Activated T-helper 1 cell treated with anti-CD3 and anti-CD28 coated beads, Interleukin-12 subunit alpha, Interleukin-12 subunit beta, Interleukin-2, Interleukin-4 antibody, amounts not matched to agents 30 ng/mL and 10 ng/mL and 1 ng/mL, durations not matched to agents 14 hours and 24 hours and 36 hours (primary cell): ENCODE results near the gene MCU. TPM values are rescaled to one million over a fixed set of nuclear protein-coding genes. Genes with fewer than 3 reads are reported as not detected.
"Not testable (repeated sequence)": the region's sequence is repeated elsewhere in the genome, so short reads cannot be mapped to it uniquely, and the experiment has no call there.

Source experiments
- DNase-seq: peaks from one replicate; pipeline ENCODE4 v3.0.0; 2021; ENCODE audit warnings: low spot score
- H3K27ac Mint-ChIP-seq: one replicate; pipeline ENCODE4 v1.8.0; 2021; ENCODE audit warnings: mild to moderate bottlenecking, mixed read lengths
- H3K27me3 Mint-ChIP-seq: one replicate; pipeline ENCODE4 v1.8.0; 2022; ENCODE audit warnings: mild to moderate bottlenecking, moderate library complexity, mixed read lengths; ENCODE audit not compliant: insufficient read depth
- H3K36me3 Mint-ChIP-seq: one replicate; pipeline ENCODE4 v1.8.0; 2021; ENCODE audit warnings: low read depth, mixed read lengths
- H3K4me1 Mint-ChIP-seq: one replicate; pipeline ENCODE4 v1.8.0; 2021; ENCODE audit warnings: low read depth, mixed read lengths
- H3K4me3 Mint-ChIP-seq: one replicate; pipeline ENCODE4 v1.8.0; 2021; ENCODE audit warnings: mild to moderate bottlenecking, moderate library complexity, mixed read lengths
- H3K9me3 Mint-ChIP-seq: one replicate; pipeline ENCODE4 v1.8.0; 2021; ENCODE audit warnings: mixed read lengths
- intact Hi-C: fragments of 100-400 bp; cut with micrococcal nuclease; formaldehyde crosslinking; loops from one replicate; pipeline ENCODE4 v1.15.1; 2024
- total RNA-seq: library from RNA; stranded (reverse); gene quantifications from 2 replicates; pipeline ENCODE4 v1.2.3, GENCODE V29; 2022

The MCU gene
- total RNA-seq, 1 donor from 2014 or later = 17.5 TPM

GRCh38 chr10:72762042-72762441 is 70.1 kb downstream of the MCU start:
- H3K4me1 Mint-ChIP-seq = no peaks in the 10 kb centered on the region
- intact Hi-C loops = no loop called here
- no peak overlapping the region for H3K27ac Mint-ChIP-seq
- H3K36me3 Mint-ChIP-seq = peaks cover 6% of the 10 kb centered on the region
- H3K27me3 Mint-ChIP-seq = no peaks in the 10 kb centered on the region
- no peak for DNase-seq
- peaks cover 4% of the 10 kb centered on the region for H3K9me3 Mint-ChIP-seq
- no peak overlapping the region for H3K4me3 Mint-ChIP-seq

- H3K27me3 Mint-ChIP-seq = no peaks in the 10 kb centered on the region
- intact Hi-C loops = no loop called here
- H3K4me1 Mint-ChIP-seq = no peaks in the 10 kb centered on the region
- DNase-seq = no peak
- H3K4me3 Mint-ChIP-seq = no peak overlapping the region
- H3K9me3 Mint-ChIP-seq = peaks cover 9% of the 10 kb centered on the region
- H3K36me3 Mint-ChIP-seq = peaks cover 6% of the 10 kb centered on the region
- no peak overlapping the region for H3K27ac Mint-ChIP-seq
These were observed 71.3 kb downstream of the MCU start for GRCh38 chr10:72763201-72763600.

- H3K9me3 Mint-ChIP-seq = peaks cover 12% of the 10 kb centered on the region
These were observed 72.2 kb downstream of the MCU start for GRCh38 chr10:72764151-72764550.

GRCh38 chr10:72765051-72765745 is 73.3 kb downstream of the MCU start:
- H3K36me3 Mint-ChIP-seq = peaks cover 5% of the 10 kb centered on the region
- H3K4me3 Mint-ChIP-seq = no peak overlapping the region
- no peak overlapping the region for H3K27ac Mint-ChIP-seq
- H3K27me3 Mint-ChIP-seq = no peaks in the 10 kb centered on the region
- intact Hi-C loops = no loop called here
- H3K4me1 Mint-ChIP-seq = no peaks in the 10 kb centered on the region
- no peak for DNase-seq
- H3K9me3 Mint-ChIP-seq = peaks cover 22% of the 10 kb centered on the region

More at GRCh38 chr10:72764151-72764550, 72.2 kb downstream of the MCU start:
- Mint-ChIP-seq H3K27ac (no peak overlapping the region), H3K36me3 (peaks cover 4% of the 10 kb centered on the region), H3K27me3 (no peaks in the 10 kb centered on the region), H3K4me1 (no peaks in the 10 kb centered on the region), H3K4me3 (no peak overlapping the region)
- intact Hi-C loops = no loop called here
- no peak for DNase-seq

- H3K27ac Mint-ChIP-seq, H3K4me1 Mint-ChIP-seq, intact Hi-C loops, DNase-seq, H3K27me3 Mint-ChIP-seq, H3K4me3 Mint-ChIP-seq: not testable (repeated sequence)
- peaks cover 11% of the 10 kb centered on the region for H3K36me3 Mint-ChIP-seq
- peaks cover 51% of the 10 kb centered on the region for H3K9me3 Mint-ChIP-seq
These were observed 79.3 kb downstream of the MCU start for GRCh38 chr10:72771195-72771594.

GRCh38 chr10:72772031-72772430 is 80.1 kb downstream of the MCU start:
- Mint-ChIP-seq H3K36me3 (peaks cover 11% of the 10 kb centered on the region), H3K9me3 (peaks cover 53% of the 10 kb centered on the region), H3K4me1 (peaks cover 8% of the 10 kb centered on the region), H3K4me3 (no peak overlapping the region), H3K27ac (no peak overlapping the region), H3K27me3 (no peaks in the 10 kb centered on the region)
- no peak for DNase-seq
- intact Hi-C loops = no loop called here

- intact Hi-C loops = no loop called here
- Mint-ChIP-seq H3K4me1 (no peaks in the 10 kb centered on the region), H3K9me3 (peaks cover 11% of the 10 kb centered on the region), H3K4me3 (no peak overlapping the region), H3K27me3 (no peaks in the 10 kb centered on the region), H3K27ac (no peak overlapping the region), H3K36me3 (no peaks in the 10 kb centered on the region)
- DNase-seq = no peak
These were observed 87.9 kb downstream of the MCU start for GRCh38 chr10:72779874-72780273.

- no peak for DNase-seq
- H3K4me1 Mint-ChIP-seq = no peaks in the 10 kb centered on the region
- no peak overlapping the region for H3K4me3 Mint-ChIP-seq
- no peaks in the 10 kb centered on the region for H3K9me3 Mint-ChIP-seq
- intact Hi-C loops = no loop called here
- H3K36me3 Mint-ChIP-seq = no peaks in the 10 kb centered on the region
- H3K27me3 Mint-ChIP-seq = no peaks in the 10 kb centered on the region
- H3K27ac Mint-ChIP-seq = no peak overlapping the region
These were observed 90.8 kb downstream of the MCU start for GRCh38 chr10:72782649-72783330.

GRCh38 chr10:72783410-72783833 is 91.5 kb downstream of the MCU start:
- Mint-ChIP-seq H3K4me1 (no peaks in the 10 kb centered on the region), H3K27ac (no peak overlapping the region), H3K27me3 (no peaks in the 10 kb centered on the region), H3K4me3 (no peak overlapping the region), H3K36me3 (peaks cover 1% of the 10 kb centered on the region), H3K9me3 (no peaks in the 10 kb centered on the region)
- intact Hi-C loops = no loop called here
- DNase-seq = no peak

- H3K4me1 Mint-ChIP-seq = peaks cover 6% of the 10 kb centered on the region
- no peak overlapping the region for H3K27ac Mint-ChIP-seq
- intact Hi-C loops = no loop called here
- no peaks in the 10 kb centered on the region for H3K27me3 Mint-ChIP-seq
- no peak overlapping the region for H3K4me3 Mint-ChIP-seq
- no peaks in the 10 kb centered on the region for H3K9me3 Mint-ChIP-seq
- no peak for DNase-seq
- H3K36me3 Mint-ChIP-seq = peaks cover 1% of the 10 kb centered on the region
These were observed 92.8 kb downstream of the MCU start for GRCh38 chr10:72784551-72785351.

GRCh38 chr10:72785409-72785808 is 93.5 kb downstream of the MCU start:
- DNase-seq = no peak
- Mint-ChIP-seq H3K4me3 (no peak overlapping the region), H3K27ac (no peak overlapping the region), H3K4me1 (peaks cover 9% of the 10 kb centered on the region), H3K27me3 (no peaks in the 10 kb centered on the region), H3K36me3 (peaks cover 1% of the 10 kb centered on the region), H3K9me3 (no peaks in the 10 kb centered on the region)
- intact Hi-C loops = no loop called here

- H3K4me1 Mint-ChIP-seq = peaks cover 9% of the 10 kb centered on the region
- no peak for DNase-seq
- no peak overlapping the region for H3K27ac Mint-ChIP-seq
- intact Hi-C loops = no loop called here
- no peaks in the 10 kb centered on the region for H3K27me3 Mint-ChIP-seq
- H3K36me3 Mint-ChIP-seq = peaks cover 1% of the 10 kb centered on the region
- H3K4me3 Mint-ChIP-seq = no peak overlapping the region
- H3K9me3 Mint-ChIP-seq = no peaks in the 10 kb centered on the region
These were observed 98.5 kb downstream of the MCU start for GRCh38 chr10:72790216-72790990.
